Erythroblast (primary cell): Measurements from ENCODE around the gene IGF2BP3.

Experiments
- GATA1 ChIP-seq: IDR thresholded peaks from 2 replicates; pipeline ENCODE4 v1.6.1; 2011; ENCODE audit warnings: low read depth, mild to moderate bottlenecking, control low read depth, low read length, moderate library complexity
- POLR2A ChIP-seq: IDR thresholded peaks from 2 replicates; pipeline ENCODE4 v1.6.1; 2011; ENCODE audit warnings: mild to moderate bottlenecking, low read length

- TF ChIP-seq POLR2A (no peak), GATA1 (no peak)
Observed at GRCh38 chr7:23331132-23331531, 139.2 kb downstream of the IGF2BP3 start.
